Epidermal melanocyte (primary cell): Measurements from ENCODE around the gene ARPC1A.
A peak's percentile ranks its signal among the peaks of the same experiment; 100 is the strongest.
"Not testable (repeated sequence)": the region's sequence is repeated elsewhere in the genome, so short reads cannot be mapped to it uniquely, and the experiment has no call there.

Experiments
- DNase-seq: peaks from one replicate; pipeline ENCODE4 v3.0.0; 2011; ENCODE audit warnings: low spot score; ENCODE audit not compliant: insufficient read length

ARPC1A gene

DNA sequence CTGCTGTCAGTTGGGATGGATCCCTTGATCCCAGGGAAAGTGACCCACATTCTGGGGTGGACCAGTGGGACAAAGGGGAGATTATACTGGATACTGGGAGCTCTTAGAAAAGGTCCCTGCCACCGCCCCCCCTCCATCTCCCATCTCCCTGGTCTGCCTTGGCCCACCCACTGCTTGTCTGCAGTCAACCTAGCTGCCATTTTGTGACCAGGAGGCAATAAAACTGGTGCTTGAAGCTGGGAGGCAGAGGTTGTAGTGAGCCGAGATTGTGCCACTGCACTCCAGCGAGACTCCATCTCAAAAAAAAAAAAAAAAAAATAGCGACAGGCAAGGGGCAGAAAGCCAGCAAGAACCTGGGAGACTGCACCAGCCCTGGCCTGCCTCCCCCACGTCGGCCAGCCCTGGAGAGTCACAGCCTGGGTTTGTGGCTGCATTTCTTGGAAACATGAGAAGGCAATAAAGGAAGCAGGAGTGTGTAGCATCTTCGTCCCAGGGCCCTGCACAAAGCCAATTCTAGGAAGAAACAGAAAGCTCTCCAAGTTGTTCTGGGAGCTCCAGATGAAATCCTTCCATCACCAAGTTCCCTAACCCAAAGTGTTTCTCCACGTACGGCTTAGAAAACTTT lies 44.2 kb downstream of the ARPC1A start:
- no peak for DNase-seq

GRCh38 chr7:99371376-99371920 lies 45.8 kb downstream of the ARPC1A start:
- DNase-seq: no peak

- peak; percentile 81 for DNase-seq
These were observed 46.8 kb downstream of the ARPC1A start for GRCh38 chr7:99372275-99373090.

GRCh38 chr7:99373091-99374066 lies 47.7 kb downstream of the ARPC1A start:
- no peak for DNase-seq

- peak; percentile 80 for DNase-seq
These were observed 48.7 kb downstream of the ARPC1A start, which contains the start of gene ARPC1B for GRCh38 chr7:99374111-99375064. Gene ARPC1B, plus strand, starts transcription at chr7:99374730. Its CDS starts 10,985 bp downstream, at chr7:99385715.

GRCh38 chr7:99375070-99375807 lies 49.5 kb downstream of the ARPC1A start:
- DNase-seq: peak; percentile 82

- peak; percentile 76 for DNase-seq
These were observed 53.4 kb downstream of the ARPC1A start for GRCh38 chr7:99379043-99379577.

GRCh38 chr7:99379693-99380031 lies 54.0 kb downstream of the ARPC1A start:
- not testable (repeated sequence) for DNase-seq

DNA sequence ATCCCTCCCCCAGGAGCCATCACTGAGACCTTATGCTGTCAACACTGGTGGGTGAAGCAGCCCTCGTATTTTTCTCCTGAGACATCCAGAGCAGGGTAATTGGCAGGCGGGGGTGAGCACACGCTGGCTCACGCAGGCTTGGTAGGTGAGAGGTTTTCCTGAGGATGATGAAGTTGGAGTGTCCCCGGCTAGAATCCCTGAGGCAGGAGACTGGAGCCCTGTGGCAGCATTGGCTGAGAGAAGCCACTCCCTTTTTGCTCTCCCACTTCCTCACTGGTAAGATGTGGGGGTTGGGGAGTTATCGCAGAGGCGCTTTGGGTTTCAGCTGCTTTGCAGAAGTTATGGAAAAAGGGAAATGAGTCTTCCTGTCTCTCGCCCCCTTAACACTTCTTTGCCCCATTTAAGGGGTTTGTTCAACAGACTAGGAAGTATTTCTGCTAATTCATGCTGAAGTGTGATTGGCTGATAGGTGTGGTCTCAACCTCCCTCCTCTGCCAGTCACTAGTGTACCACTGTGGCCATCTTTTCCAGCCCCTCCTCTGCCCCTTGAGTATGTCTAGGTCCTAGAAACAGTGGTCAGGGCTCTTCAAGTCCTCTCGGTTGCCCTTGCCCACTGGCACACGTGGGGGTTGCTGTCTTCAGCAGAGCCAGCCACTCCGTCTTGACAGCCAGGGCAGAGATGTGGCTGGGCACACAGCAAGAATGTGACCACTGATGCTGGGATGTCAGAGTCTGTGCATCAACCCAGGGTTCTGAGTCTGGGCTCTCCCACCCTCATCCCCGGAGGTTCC lies 54.5 kb downstream of the ARPC1A start:
- no peak for DNase-seq

- DNase-seq: no peak
These were observed 55.3 kb downstream of the ARPC1A start for GRCh38 chr7:99380823-99381663.

- DNase-seq: no peak
These were observed 56.0 kb downstream of the ARPC1A start for GRCh38 chr7:99381664-99382075.

GRCh38 chr7:99383203-99383602 lies 57.5 kb downstream of the ARPC1A start:
- no peak for DNase-seq

DNA sequence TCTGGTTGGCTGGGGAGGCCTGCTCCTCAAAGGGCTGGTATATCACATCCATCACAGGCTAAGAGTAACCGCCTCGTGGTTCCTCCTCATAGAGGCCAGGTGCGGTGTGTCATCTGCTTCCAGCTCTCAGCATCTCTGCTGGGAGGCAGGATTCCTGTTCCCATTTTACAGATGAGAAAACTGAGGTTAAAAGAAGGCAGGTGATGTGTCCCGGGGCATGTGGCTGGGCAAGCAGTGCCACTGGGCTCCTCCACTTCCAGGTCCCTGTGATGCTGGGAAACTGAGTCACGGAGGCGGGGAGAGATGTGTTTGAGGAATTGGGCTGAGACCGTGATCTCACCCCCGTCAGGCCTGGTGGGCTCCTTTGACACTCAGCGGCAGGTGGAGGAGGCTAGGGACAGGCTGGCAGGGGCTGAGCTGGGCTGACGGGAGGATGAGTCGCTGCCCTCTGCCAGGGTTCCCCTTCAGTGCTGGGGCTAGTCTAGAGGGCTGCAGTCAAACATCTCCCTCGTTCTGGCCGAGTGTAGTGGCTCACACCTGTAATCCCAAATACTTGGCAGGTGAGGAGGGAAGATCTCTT lies 58.2 kb downstream of the ARPC1A start:
- DNase-seq: no peak

- no peak for DNase-seq
These were observed 58.8 kb downstream of the ARPC1A start for GRCh38 chr7:99384523-99384922.

DNA sequence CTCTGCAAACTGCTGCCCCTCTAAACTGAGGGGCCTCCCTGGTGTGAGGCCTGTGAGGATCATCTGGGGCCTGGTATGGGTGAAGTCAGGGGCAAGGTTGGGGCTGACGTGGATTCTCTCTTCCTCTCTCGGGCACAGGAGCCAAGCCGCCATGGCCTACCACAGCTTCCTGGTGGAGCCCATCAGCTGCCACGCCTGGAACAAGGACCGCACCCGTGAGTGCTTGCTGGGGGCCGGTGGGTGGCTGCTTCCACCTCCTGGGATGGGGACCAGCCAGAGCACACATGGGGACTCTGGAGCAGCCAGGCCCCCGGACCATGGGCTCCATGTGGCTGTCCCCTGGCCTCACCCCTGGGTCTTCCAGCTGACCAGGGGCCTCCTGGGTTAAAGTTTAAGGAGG lies 59.9 kb downstream of the ARPC1A start:
- no peak for DNase-seq

DNA sequence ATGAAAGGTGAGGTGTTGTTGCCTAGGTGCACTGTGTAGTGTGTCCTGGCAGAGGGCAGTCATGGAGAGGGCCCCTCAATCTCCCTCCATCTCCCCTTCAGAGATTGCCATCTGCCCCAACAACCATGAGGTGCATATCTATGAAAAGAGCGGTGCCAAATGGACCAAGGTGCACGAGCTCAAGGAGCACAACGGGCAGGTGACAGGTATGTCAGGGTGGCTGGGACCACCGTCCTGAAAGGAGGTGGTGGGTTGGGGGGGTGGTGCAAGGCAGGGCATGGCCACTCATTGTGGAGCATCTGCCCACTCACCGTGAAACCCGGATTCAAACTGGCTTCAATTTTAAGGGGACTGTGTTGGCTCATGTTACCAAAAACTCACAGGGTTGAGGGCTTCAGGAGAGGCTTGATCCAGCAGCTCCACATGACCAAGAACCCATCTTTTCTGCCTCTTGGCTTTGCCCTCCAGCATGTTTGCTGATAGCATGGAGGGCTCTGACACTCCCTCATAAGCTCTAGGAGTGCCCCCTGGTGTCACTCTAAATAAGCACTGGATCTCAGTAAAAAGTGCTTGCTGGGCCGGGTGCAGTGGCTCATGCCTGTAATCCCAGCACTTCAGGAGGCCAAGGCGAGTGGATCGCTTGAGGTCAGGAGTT lies 61.0 kb downstream of the ARPC1A start:
- no peak for DNase-seq

DNA sequence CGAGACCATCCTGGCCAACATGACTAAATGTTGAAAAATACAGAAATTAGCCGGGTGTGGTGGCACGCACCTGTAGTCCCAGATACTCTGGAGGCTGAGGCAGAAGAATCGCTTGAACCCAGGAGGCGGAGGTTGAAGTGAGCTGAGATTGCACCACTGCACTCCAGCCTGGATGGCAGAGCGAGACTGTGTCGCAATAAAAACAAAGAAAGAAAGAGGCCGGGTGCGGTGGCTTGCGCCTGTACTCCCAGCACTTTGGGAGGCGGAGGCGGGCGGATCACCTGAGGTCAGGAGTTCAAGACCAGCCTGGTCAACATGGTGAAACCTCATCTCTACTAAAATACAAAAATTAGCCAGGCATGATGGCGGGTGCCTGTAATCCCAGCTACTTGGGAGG lies 61.5 kb downstream of the ARPC1A start:
- DNase-seq: not testable (repeated sequence)
